ENCODE measurements around the gene SMG5.

GRCh38 chr1:156286061-156286460, 3.4 kb upstream of the SMG5 start:
- TF ChIP-seq POLR2A (IDR thresholded peaks at IDR 0.05) = no peak
- TF ChIP-seq CTCF (IDR thresholded peaks at IDR 0.05) = no peak

Data from lower leg skin (tissue), 3 donors.